WTC11 (cell line): ENCODE data around the gene ARHGAP26. TPM values are rescaled to one million over a fixed set of nuclear protein-coding genes. Genes with fewer than 3 reads are reported as not detected.

Experiments used
- ATAC-seq: fragments of 200-7000 bp; cut with Tn5 transposase; 2 replicates; pipeline ENCODE4 v1.10.0; 2021; ENCODE audit warnings: mild to moderate bottlenecking, moderate library complexity
- CTCF ChIA-PET: fragments of 300-600 bp; sonication (Branson Sonifier 250); formaldehyde crosslinking; loops from one replicate; lab custom pipeline; 2021; ENCODE audit warnings: antibody characterized with exemption; lab: Charles Lee
- POLR2A ChIA-PET: fragments of 350-600 bp; sonication (Branson Sonifier 250); formaldehyde crosslinking; loops from one replicate; lab custom pipeline; 2021; ENCODE audit warnings: antibody characterized with exemption; lab: Charles Lee
- DNase-seq: peaks from one replicate; pipeline ENCODE4 v3.0.0; 2021; ENCODE audit warnings: low spot score
- H3K27ac Mint-ChIP-seq: 2 replicates; pipeline ENCODE4 v1.8.0; 2021; ENCODE audit warnings: mixed read lengths
- H3K27me3 Mint-ChIP-seq: 2 replicates; pipeline ENCODE4 v1.8.0; 2021; ENCODE audit warnings: low read depth, mild to moderate bottlenecking, moderate library complexity, mixed read lengths
- H3K36me3 Mint-ChIP-seq: 2 replicates; pipeline ENCODE4 v1.8.0; 2021; ENCODE audit warnings: mixed read lengths
- H3K4me1 Mint-ChIP-seq: 2 replicates; pipeline ENCODE4 v1.8.0; 2022; ENCODE audit warnings: mixed read lengths
- H3K4me3 Mint-ChIP-seq: 2 replicates; pipeline ENCODE4 v1.8.0; 2021; ENCODE audit warnings: mild to moderate bottlenecking, moderate library complexity, mixed read lengths
- H3K9me3 Mint-ChIP-seq: 2 replicates; pipeline ENCODE4 v1.8.0; 2021; ENCODE audit warnings: mixed read lengths
- AR ChIP-seq: fragments of 250-450 bp; sonication (Bioruptor Pico); IDR thresholded peaks from 2 replicates; pipeline ENCODE4 v1.9.0; 2021; ENCODE audit warnings: mild to moderate bottlenecking
- ATF2 ChIP-seq: sonication (generic); formaldehyde crosslinking; IDR thresholded peaks from 2 replicates; pipeline ENCODE4 v1.8.1; 2022; ENCODE audit warnings: low read depth, missing genetic modification reagents, borderline replicate concordance
- CDX4 ChIP-seq: fragments of 250-450 bp; sonication (Bioruptor Pico); IDR thresholded peaks from 2 replicates; pipeline ENCODE4 v1.9.0; 2021; ENCODE audit warnings: moderate library complexity, mild to moderate bottlenecking, inconsistent platforms, borderline replicate concordance
- E2F1 ChIP-seq: sonication (generic); formaldehyde crosslinking; IDR thresholded peaks from 2 replicates; pipeline ENCODE4 v1.8.0; 2022; ENCODE audit warnings: mild to moderate bottlenecking, missing genetic modification reagents
- ELF4 ChIP-seq: sonication (generic); formaldehyde crosslinking; IDR thresholded peaks from 2 replicates; pipeline ENCODE4 v1.8.1; 2022; ENCODE audit warnings: low read depth, mild to moderate bottlenecking, moderate library complexity, missing genetic modification reagents
- FOXK1 ChIP-seq: sonication (generic); formaldehyde crosslinking; IDR thresholded peaks from 2 replicates; pipeline ENCODE4 v1.8.0; 2022; ENCODE audit warnings: mild to moderate bottlenecking, moderate library complexity, missing genetic modification reagents
- FOXP4 ChIP-seq: sonication (generic); formaldehyde crosslinking; IDR thresholded peaks from 2 replicates; pipeline ENCODE4 v1.8.0; 2022; ENCODE audit warnings: mild to moderate bottlenecking, missing genetic modification reagents
- GABPB1 ChIP-seq: sonication (generic); formaldehyde crosslinking; IDR thresholded peaks from 2 replicates; pipeline ENCODE4 v1.8.1; 2023; ENCODE audit warnings: mild to moderate bottlenecking, missing genetic modification reagents
- GRHL2 ChIP-seq: fragments of 250-450 bp; sonication (Bioruptor Pico); IDR thresholded peaks from 2 replicates; pipeline ENCODE4 v1.8.0; 2022; ENCODE audit warnings: mild to moderate bottlenecking, moderate library complexity; ENCODE audit not compliant: insufficient replicate concordance, severe bottlenecking
- IRF2 ChIP-seq: sonication (generic); formaldehyde crosslinking; IDR thresholded peaks from 2 replicates; pipeline ENCODE4 v1.8.0; 2022; ENCODE audit warnings: low read depth, missing genetic modification reagents, borderline replicate concordance
- MAX ChIP-seq: sonication (generic); formaldehyde crosslinking; IDR thresholded peaks from 2 replicates; pipeline ENCODE4 v1.8.0; 2022; ENCODE audit warnings: mild to moderate bottlenecking, missing genetic modification reagents
- NR1H2 ChIP-seq: sonication (generic); formaldehyde crosslinking; IDR thresholded peaks from 2 replicates; pipeline ENCODE4 v1.9.0; 2021; ENCODE audit warnings: mild to moderate bottlenecking, moderate library complexity, missing genetic modification reagents
- OVOL2 ChIP-seq: fragments of 250-450 bp; sonication (Bioruptor Pico); IDR thresholded peaks from 2 replicates; pipeline ENCODE4 v1.9.0; 2021; ENCODE audit warnings: mild to moderate bottlenecking, borderline replicate concordance
- PRDM15 ChIP-seq: sonication (generic); formaldehyde crosslinking; IDR thresholded peaks from 2 replicates; pipeline ENCODE4 v1.8.0; 2022; ENCODE audit warnings: missing genetic modification reagents
- PREB ChIP-seq: sonication (generic); formaldehyde crosslinking; IDR thresholded peaks from 2 replicates; pipeline ENCODE4 v1.8.1; 2022; ENCODE audit warnings: mild to moderate bottlenecking, missing genetic modification reagents, moderate library complexity, borderline replicate concordance
- RORB ChIP-seq: fragments of 250-450 bp; sonication (Bioruptor Pico); IDR thresholded peaks from 2 replicates; pipeline ENCODE4 v1.9.0; 2021; ENCODE audit warnings: mild to moderate bottlenecking
- SMAD3 ChIP-seq: sonication (generic); formaldehyde crosslinking; IDR thresholded peaks from 2 replicates; pipeline ENCODE4 v1.8.0; 2022; ENCODE audit warnings: missing genetic modification reagents, mild to moderate bottlenecking, borderline replicate concordance
- ZMAT4 ChIP-seq: fragments of 250-450 bp; sonication (Bioruptor Pico); IDR thresholded peaks from 2 replicates; pipeline ENCODE4 v1.9.0; 2021; ENCODE audit warnings: mild to moderate bottlenecking
- ZNF138 ChIP-seq: sonication (generic); formaldehyde crosslinking; conservative IDR thresholded peaks from 2 replicates; pipeline ENCODE4 v1.8.1; 2022; ENCODE audit warnings: mild to moderate bottlenecking, moderate library complexity, missing genetic modification reagents
- ZNF416 ChIP-seq: fragments of 250-450 bp; sonication (Bioruptor Pico); IDR thresholded peaks from 2 replicates; pipeline ENCODE4 v1.9.0; 2021; ENCODE audit warnings: mild to moderate bottlenecking, inconsistent platforms
- total RNA-seq: library from RNA; stranded (reverse); gene quantifications from 3 replicates; pipeline ENCODE4 v1.2.3, GENCODE V29; 2021

Gene ARHGAP26
- total RNA-seq, 1 experiment from 2014 or later, result 22.3 TPM

- no peaks in the 10 kb centered on the region for H3K27me3 Mint-ChIP-seq
- no peak overlapping the region for H3K27ac Mint-ChIP-seq
- no peak for TF ChIP-seq IRF2 (CRISPR knock-in tag)
- TF ChIP-seq CDX4 (CRISPR knock-in tag), result no peak
- TF ChIP-seq RORB, result no peak
- TF ChIP-seq ELF4 (CRISPR knock-in tag), result no peak
- no peak for TF ChIP-seq E2F1 (CRISPR knock-in tag)
- no peak for TF ChIP-seq PRDM15
- no peak for TF ChIP-seq OVOL2 (CRISPR knock-in tag)
- no peak for TF ChIP-seq ZNF138 (CRISPR knock-in tag)
- TF ChIP-seq GRHL2 (CRISPR knock-in tag), result no peak
- TF ChIP-seq NR1H2 (CRISPR knock-in tag), result no peak
- no peak for TF ChIP-seq FOXK1 (CRISPR knock-in tag)
- no peak for TF ChIP-seq ATF2 (CRISPR knock-in tag)
- TF ChIP-seq GABPB1, result no peak
- no peak for TF ChIP-seq FOXP4
- TF ChIP-seq ZNF416 (CRISPR knock-in tag), result no peak
- no peak for TF ChIP-seq AR
- TF ChIP-seq ZMAT4 (CRISPR knock-in tag), result no peak
- TF ChIP-seq SMAD3 (CRISPR knock-in tag), result no peak
- no peak for TF ChIP-seq MAX (CRISPR knock-in tag)
- TF ChIP-seq PREB, result no peak
- H3K4me1 Mint-ChIP-seq, result peaks cover 10% of the 10 kb centered on the region
- peaks cover 2% of the 10 kb centered on the region for H3K36me3 Mint-ChIP-seq
- H3K4me3 Mint-ChIP-seq, result no peak overlapping the region
- CTCF ChIA-PET, result interaction anchor here (0.8 to 2.1 kb wide), 9 partner anchors 17 to 284 kb away, joined by 3 to 8 read pairs (median 6); partner anchors contain the start of gene ARHGAP26
- no peak for DNase-seq
- POLR2A ChIA-PET, result no interaction called here
- no peaks in the 10 kb centered on the region for H3K9me3 Mint-ChIP-seq
- no peak for ATAC-seq
Observed at GRCh38 chr5:142753116-142753631, 17.0 kb upstream of the ARHGAP26 start.
